Activated CD8-positive, alpha-beta memory T cell treated with anti-CD3 and anti-CD28 coated beads, Interleukin-2, amount 50 U/mL, for 24 hours (primary cell): ENCODE data around the gene KCMF1.
"Not testable (repeated sequence)": the region's sequence is repeated elsewhere in the genome, so short reads cannot be mapped to it uniquely, and the experiment has no call there.

Experiments
- DNase-seq: peaks from one replicate; pipeline ENCODE4 v3.0.0-alpha.2; 2020; ENCODE audit errors: extremely low read depth

The KCMF1 gene

DNA sequence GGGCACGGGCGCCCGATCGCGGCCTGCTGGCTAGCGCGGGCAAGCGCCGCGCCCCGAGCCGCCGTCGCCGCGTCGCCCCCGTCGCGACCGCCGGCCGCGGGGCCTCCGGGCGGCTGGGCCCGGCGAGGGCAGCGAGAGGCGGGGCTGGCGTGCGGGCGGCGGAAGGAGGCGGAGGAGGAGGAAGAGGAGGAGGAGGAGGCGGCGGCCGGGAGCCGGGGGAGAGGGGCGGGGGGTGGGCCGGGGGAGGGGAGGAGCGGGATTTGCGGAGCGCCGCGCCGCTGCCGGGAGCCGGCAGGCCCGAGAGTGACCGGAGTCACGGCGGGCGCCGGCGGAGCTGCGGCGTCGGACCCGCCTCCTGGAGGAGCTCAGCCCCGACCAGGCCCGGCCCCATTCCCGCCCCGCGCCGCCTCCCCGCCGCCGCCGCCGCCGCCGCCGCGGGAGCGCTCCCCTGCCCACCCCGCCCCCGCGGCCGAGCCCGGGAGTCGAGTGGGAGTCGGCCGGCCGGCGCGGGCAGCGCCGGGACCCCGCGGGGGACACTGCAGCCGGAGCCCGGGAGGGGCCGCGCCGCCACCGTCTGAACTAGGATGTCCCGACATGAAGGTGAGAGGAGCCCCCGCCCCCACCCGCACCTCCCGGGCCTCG lies at the start of gene KCMF1:
KCMF1 (plus strand) TSS at position 294 of the 642 bp plus-strand sequence; CDS start at position 585, 291 bp downstream.
- DNase-seq, result peak; percentile 44

DNA sequence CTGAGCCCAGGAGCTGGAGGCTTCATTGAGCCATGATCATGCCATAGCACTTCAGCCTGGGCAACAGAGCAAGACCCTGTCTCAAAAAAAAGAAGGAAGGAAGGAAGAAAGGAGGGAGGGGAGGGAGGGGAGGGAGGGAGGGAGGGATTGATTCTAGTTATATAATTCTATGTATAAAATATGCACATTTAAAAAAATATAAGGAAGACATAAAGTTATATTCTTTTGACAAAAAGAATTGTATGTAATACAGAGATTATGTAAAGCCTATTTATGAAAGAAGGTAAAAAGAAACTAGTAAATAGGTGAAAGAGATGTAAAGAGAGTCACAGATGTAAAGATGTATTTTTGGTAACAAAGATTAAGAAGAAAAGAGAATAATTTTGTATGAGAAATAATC lies 48.0 kb upstream of the KCMF1 start:
- DNase-seq, result no peak

DNA sequence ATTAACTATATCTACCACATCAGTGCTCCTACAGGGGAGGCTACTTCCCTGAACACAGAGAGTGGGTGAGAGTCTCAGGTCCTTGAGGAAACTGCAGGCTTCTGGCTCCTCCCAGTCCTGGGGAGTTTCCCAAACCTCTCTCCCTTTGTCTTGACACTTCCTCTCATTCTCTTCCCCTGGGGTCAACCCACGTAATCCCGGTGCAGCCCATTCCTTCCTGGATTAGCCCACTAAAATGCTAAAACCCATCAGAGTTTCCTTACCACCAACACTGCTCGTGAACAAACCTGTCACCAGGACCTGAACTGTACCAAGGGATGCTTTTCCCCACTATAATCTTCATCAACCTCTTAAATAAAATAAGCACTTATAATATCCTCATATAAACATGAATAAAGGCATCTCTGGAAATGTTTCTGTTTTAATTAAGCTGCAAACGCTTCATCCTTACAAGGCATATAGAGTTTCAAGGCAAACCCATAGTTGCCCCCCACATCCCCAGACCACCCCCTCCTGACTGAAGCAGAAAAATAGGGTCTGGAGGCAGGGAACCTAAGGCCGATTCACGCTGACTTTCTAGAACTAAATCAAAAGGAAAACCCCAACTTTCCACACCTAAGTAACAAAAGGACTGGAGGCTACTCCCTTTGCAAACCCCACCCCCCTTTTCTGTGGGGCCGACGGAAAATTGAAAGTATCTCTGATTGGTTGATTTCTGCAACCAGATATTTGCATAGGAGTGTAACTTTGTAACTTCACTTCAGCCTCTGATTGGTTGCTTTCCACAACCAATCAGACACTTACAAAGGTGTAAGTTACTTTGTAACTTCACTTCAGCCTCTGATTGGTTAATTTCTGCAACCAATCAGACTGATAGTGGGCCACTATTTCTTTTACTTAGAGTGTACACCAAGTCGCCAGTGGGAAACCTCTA lies 46.5 kb upstream of the KCMF1 start:
- no peak for DNase-seq

GRCh38 chr2:84925336-84925723 lies 45.6 kb upstream of the KCMF1 start:
- no peak for DNase-seq

DNA sequence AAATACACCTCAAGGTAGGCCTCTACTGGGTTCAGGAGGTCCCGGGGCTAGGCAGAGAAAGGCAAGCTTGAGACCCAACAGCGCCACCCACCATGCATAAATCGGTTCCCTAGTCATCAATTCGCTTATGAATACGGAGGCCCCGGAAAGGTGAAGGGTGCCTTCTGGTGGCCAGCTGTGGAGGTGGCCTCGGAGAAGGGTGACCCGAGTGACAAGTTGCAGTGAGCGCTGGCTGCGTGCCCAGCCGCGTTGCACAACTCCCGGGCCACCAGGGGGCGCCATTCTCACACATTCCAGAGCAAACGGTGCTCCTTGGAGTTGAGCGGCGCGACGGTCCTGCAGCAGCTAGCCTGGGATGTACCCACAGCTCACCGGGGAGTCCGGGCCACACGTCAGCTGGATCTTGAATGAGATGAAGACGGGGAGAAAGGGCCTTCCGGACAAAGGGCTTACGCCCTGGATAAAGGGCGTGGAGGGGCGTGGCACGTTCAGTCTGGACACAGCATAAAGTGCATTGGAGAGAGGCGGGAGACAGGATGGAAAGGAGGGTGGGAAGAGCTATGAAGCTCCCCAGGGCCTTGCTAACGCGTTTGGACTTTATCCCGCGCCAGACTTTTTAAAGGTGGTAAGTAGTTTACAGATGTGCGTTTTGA lies 45.1 kb upstream of the KCMF1 start:
- peak; percentile 98 for DNase-seq

GRCh38 chr2:84927275-84927627 lies 43.7 kb upstream of the KCMF1 start:
- DNase-seq, result no peak

DNA sequence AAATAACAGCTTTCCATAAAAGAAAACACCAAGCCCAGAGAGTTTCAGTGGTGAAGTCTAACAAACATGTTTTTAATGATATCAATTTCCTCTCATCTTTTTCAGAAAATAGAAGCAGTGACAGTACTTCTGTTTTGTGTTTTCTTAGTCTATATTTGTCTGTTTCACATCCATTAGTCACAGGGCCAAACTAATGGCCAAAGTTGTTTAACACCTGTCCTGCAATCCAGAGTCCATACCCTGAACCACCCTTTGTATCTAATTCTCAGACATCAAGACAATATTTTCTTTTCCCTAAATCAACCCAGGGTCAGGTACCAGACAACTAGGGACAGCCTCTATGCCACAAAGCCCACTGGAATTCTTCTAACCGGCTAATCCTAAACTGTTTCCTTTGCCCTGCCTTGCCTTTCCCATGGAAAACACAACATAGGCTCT lies 39.6 kb upstream of the KCMF1 start:
- DNase-seq, result no peak

- no peak for DNase-seq
Observed at GRCh38 chr2:84938194-84938879, 32.6 kb upstream of the KCMF1 start.

DNA sequence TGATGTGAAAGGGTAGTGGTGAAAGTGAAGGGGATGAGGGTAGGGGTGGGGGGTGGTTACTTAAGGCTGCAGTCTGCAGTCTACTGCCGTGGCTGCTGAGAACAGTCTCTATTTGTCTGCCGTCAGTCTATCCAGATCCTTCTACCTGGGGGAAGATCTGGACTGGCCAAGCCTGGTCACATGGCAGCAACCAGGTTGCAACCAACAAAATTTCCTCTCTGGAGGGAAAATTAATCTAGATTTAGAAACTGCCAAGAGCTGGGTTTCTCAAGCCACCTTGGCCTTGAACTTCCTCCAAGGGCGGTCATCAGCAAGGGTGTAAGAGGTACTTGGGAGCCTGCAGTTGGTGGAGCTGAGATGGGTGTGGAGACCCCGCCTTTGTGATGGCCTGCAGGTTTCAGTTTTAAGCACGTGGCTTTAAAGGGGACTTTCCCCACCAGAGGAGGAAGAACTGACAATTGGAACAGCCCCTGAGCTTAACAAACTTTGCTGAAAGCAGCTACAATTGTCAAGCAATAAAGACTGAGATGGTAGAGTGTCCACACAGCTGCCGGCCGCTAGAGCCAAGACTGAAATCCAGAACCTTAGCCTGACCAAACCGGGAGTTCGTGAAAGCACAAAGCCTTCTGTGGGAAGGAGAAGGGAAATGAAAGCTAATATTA lies 31.4 kb upstream of the KCMF1 start:
- DNase-seq, result peak; percentile 60

- DNase-seq, result no peak
Observed at GRCh38 chr2:84940088-84940470, 30.9 kb upstream of the KCMF1 start.

GRCh38 chr2:84940831-84941412 lies 30.0 kb upstream of the KCMF1 start:
- no peak for DNase-seq

- DNase-seq, result no peak
Observed at GRCh38 chr2:84942166-84942565, 28.8 kb upstream of the KCMF1 start.

DNA sequence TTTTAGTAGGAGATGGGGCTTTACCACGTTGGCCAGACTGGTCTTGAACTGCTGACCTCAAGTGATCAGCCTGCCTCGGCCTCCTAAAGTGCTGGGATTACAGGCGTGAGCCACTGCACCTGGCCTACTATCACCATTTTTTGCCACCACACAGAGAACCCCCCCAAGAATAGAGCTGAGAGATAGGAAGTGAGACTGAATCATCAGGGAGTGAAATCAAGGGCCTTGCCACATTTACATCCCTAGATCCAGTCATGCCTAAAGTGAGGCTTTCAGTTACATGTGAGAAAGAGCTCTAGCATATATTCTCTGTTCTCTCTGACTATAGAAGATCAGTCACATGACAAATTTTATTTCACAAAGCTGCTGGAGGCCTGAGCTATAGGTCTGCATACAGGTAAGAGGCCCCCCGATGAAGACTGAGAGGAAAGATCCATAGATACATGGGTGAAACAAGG lies 28.0 kb upstream of the KCMF1 start:
- DNase-seq, result no peak

DNA sequence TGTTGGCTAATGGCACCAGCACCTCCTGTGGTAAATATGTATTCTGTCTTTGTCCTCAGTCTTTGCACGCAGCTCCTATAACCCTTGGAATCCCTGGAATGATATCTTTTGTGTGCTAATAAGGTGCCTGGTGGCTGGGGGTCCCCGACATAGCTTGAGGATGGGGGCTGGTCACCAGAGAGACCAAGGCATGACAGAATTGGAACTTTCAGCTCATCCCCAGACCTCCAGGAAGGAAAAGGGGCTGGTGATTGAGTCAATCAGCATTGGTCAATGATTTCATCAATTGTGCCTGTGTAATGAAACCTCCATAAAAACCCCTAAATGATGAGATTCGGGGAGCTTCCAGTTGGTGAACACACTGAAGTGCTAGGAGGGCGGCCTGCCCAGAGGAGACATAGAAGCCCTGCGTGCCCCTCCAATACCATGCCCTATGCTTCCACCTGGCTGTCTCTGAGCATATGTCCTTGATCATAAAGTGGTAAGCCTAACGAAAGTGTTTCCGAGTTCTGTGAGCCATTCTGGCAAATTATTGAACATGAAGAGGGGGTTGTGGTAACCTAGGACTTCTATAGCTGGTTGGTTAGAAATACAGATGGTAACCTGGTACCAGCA lies 26.6 kb upstream of the KCMF1 start:
- DNase-seq, result no peak

- DNase-seq, result not testable (repeated sequence)
Observed at GRCh38 chr2:84945838-84946203, 25.1 kb upstream of the KCMF1 start.

GRCh38 chr2:84946204-84947009 lies 24.6 kb upstream of the KCMF1 start:
- peak; percentile 39 for DNase-seq

- no peak for DNase-seq
Observed at GRCh38 chr2:84947010-84947593, 23.9 kb upstream of the KCMF1 start.

DNA sequence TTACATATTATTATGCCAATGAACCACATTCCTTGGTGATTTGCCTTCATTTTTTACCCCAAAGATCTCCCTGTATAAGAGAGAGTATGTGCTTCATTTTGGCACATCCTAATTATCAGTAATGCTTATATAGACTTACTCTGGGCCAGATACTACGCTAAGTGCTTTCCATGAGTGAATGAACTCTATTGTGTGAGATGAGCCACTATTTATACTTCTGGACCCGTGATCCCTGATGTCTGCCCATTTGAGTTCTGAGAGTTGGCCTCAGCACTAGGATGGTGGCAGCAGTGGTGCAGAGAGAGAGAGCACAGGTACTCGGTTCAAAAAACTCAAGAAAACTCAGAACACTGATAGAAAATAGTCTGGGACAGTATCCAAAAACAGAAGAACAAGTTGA lies 17.4 kb upstream of the KCMF1 start:
- no peak for DNase-seq

- DNase-seq, result no peak
Observed at GRCh38 chr2:84954329-84954728, 16.6 kb upstream of the KCMF1 start.
